Lung (tissue), 12 donors: ENCODE measurements around the gene COL4A6. TPM values are rescaled to one million over a fixed set of nuclear protein-coding genes. Genes with fewer than 3 reads are reported as not detected.

Experiments
- ATAC-seq: fragments of 200-7000 bp; cut with Tn5 transposase; one replicate; pipeline ENCODE4 v1.9.1; 2020; ENCODE audit warnings: moderate number of reproducible peaks; ENCODE audit not compliant: insufficient read depth, low FRiP score
- DNase-seq, 3 donors: peaks; one replicate each; pipeline ENCODE4 v3.0.0-alpha.2; 2013 to 2017
- H3K27ac ChIP-seq, 2 donors: one replicate each; pipeline ENCODE4 v1.5.1; 2013; ENCODE audit warnings: mild to moderate bottlenecking in 2 of 2, moderate library complexity in 2 of 2, control low read depth in 1 of 2, inconsistent platforms in 1 of 2, low read depth in 1 of 2, low read length in 1 of 2
- H3K27me3 ChIP-seq, 3 donors: one replicate each; pipeline ENCODE4 v1.5.1; 2013; ENCODE audit warnings: low read length in 2 of 3; ENCODE audit not compliant: control insufficient read depth in 3 of 3, insufficient read depth in 3 of 3
- H3K36me3 ChIP-seq, 4 donors: one replicate each; pipeline ENCODE4 v1.5.1; 2013; ENCODE audit warnings: low read length in 4 of 4, mild to moderate bottlenecking in 1 of 4, moderate library complexity in 1 of 4; ENCODE audit not compliant: control insufficient read depth in 4 of 4, insufficient read depth in 4 of 4
- H3K4me1 ChIP-seq, 5 donors: one replicate each; pipeline ENCODE4 v1.5.1; 2013; ENCODE audit warnings: low read length in 5 of 5, mild to moderate bottlenecking in 2 of 5, moderate library complexity in 1 of 5; ENCODE audit not compliant: control insufficient read depth in 5 of 5, insufficient read depth in 5 of 5
- H3K4me3 ChIP-seq: one replicate; pipeline ENCODE4 v1.5.1; 2013; ENCODE audit warnings: mild to moderate bottlenecking, control low read depth, moderate library complexity
- H3K9ac ChIP-seq, 2 donors: one replicate each; pipeline ENCODE4 v1.5.1; 2013; ENCODE audit warnings: low read length in 2 of 2, control low read depth in 1 of 2; ENCODE audit not compliant: insufficient read depth in 1 of 2
- H3K9me3 ChIP-seq, 4 donors: one replicate each; pipeline ENCODE4 v1.5.1; 2013; ENCODE audit warnings: low read length in 3 of 4, mild to moderate bottlenecking in 1 of 4, moderate library complexity in 1 of 4; ENCODE audit not compliant: control insufficient read depth in 4 of 4, insufficient read depth in 3 of 4
- WGBS, 2 donors: extraction: QIAGEN DNeasy Blood & Tissue Kit; methylation state at CpG; one replicate each; pipeline ENCODE4 v1.1.7; 2013; 5-methylcytosine and 5-hydroxymethylcytosine counted together
- polyA plus RNA-seq, 2 donors: library from polyadenylated mRNA; stranded (reverse); fragments of 200-250 nt; gene quantifications; one replicate each; pipeline ENCODE4 v1.2.1, GENCODE V29; 2013
- total RNA-seq, 2 donors: library from RNA; depleted of rRNA in 1 of 2; stranded (reverse); fragments of >200 nt in 1 of 2; gene quantifications; one replicate each; pipeline ENCODE4 v1.2.1, GENCODE V29; 2014 to 2021
- TF ChIP-seq, protein P1 (sequence below): IDR thresholded peaks from 2 replicates; pipeline ENCODE4 v1.5.1; 2012; ENCODE audit warnings: mild to moderate bottlenecking; ENCODE audit errors: control extremely low read depth, extremely low read depth
- donor health status: control.
- donor health status: control.
- donor health status: Bipolar disorder and iron deficiency.
- donor health status: healthy.
- donor health status: DM: yes; HTN: yes; CAD: no.

Gene COL4A6
- total and polyA plus RNA-seq, 4 donors = 0.57 to 16.7 (median 1.6) TPM

DNA sequence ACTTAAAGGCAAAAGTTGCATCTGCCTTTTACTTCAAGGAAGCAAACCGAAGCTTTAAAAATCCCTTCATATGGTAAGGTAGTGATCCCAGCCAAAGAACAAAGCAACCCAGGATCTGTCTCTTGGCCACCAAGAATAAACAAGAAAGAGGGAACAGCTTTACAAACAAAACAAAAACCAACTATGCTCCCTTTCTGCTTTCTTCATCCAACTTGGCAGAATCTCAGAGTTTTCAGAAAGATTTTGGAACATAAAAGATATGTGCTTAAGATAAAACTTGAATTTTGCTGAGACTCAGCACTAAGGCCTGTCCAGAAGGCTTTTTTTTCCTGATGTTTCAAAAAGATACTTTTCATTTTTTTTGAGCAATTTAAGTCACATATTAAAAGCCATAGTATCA is 94.0 kb downstream of the COL4A6 start:
- DNase-seq = peak; percentile 14 to 88 (median 87)

DNA sequence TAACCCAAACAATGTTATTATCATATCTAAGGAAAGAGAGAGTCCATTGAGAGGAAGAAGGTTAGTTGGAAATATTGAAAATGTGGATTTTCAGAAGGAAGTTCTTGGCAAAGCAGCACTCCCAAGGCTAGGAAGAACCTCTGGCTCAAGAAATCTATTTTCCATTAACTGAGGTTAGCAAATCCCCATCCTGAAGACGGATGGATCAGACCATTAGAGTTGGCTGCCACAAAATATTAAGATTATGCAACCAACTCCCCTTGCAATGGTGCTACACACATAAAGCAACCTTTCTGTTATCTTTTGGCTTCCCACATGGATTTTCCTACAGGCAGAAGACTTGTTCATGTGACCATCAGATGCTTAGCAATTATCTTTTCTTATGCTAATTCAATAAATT is 96.3 kb downstream of the COL4A6 start:
- Histone ChIP-seq H3K36me3 (no peaks in the 10 kb centered on the region), H3K4me1 (peaks cover 0 to 13% (median 0%) of the 10 kb centered on the region in 5 donors), H3K4me3 (no peak overlapping the region), H3K9me3 (peaks cover 0 to under 1% (median 0%) of the 10 kb centered on the region in 4 donors), H3K27me3 (peaks cover 0 to 35% (median 10%) of the 10 kb centered on the region in 3 donors), H3K9ac (no peak overlapping the region), H3K27ac (no peak overlapping the region)
- 31 to 78% methylated on average over 1 of the region's 1 CpG for WGBS, 2 donors
- TF ChIP-seq, protein P1, sequence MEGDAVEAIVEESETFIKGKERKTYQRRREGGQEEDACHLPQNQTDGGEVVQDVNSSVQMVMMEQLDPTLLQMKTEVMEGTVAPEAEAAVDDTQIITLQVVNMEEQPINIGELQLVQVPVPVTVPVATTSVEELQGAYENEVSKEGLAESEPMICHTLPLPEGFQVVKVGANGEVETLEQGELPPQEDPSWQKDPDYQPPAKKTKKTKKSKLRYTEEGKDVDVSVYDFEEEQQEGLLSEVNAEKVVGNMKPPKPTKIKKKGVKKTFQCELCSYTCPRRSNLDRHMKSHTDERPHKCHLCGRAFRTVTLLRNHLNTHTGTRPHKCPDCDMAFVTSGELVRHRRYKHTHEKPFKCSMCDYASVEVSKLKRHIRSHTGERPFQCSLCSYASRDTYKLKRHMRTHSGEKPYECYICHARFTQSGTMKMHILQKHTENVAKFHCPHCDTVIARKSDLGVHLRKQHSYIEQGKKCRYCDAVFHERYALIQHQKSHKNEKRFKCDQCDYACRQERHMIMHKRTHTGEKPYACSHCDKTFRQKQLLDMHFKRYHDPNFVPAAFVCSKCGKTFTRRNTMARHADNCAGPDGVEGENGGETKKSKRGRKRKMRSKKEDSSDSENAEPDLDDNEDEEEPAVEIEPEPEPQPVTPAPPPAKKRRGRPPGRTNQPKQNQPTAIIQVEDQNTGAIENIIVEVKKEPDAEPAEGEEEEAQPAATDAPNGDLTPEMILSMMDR = no peak
- no peak for ATAC-seq
- no peak for DNase-seq

More for the DNA sequence above, 94.0 kb downstream of the COL4A6 start:
- TF ChIP-seq, protein P1 = no peak
- no peak overlapping the region for H3K9ac ChIP-seq
- no peak overlapping the region for H3K4me3 ChIP-seq
- peaks cover 0 to 27% (median 13%) of the 10 kb centered on the region in 3 donors for H3K27me3 ChIP-seq
- WGBS, 2 donors = 62 to 73% methylated on average over 1 of the region's 1 CpG
- no peaks in the 10 kb centered on the region for H3K36me3 ChIP-seq
- no peak for ATAC-seq
- H3K4me1 ChIP-seq = peaks cover 0 to 16% (median 0%) of the 10 kb centered on the region in 5 donors
- peaks cover 0 to 5% (median 0%) of the 10 kb centered on the region in 4 donors for H3K9me3 ChIP-seq
- H3K27ac ChIP-seq = no peak overlapping the region

- no peak overlapping the region for H3K27ac ChIP-seq
- no peaks in the 10 kb centered on the region for H3K36me3 ChIP-seq
- ATAC-seq (no peak), DNase-seq (no peak)
- TF ChIP-seq, protein P1 = no peak
- H3K4me1 ChIP-seq = no peaks in the 10 kb centered on the region
- no peak overlapping the region for H3K4me3 ChIP-seq
- WGBS, 2 donors = 82% methylated on average over 1 of the region's 1 CpG
- no peak overlapping the region for H3K9ac ChIP-seq
- no peaks in the 10 kb centered on the region for H3K9me3 ChIP-seq
- peaks cover 0 to 38% (median 13%) of the 10 kb centered on the region in 3 donors for H3K27me3 ChIP-seq
Observed at GRCh38 chrX:108332281-108332680, 105.9 kb downstream of the COL4A6 start.
